Skin epidermis (tissue), 12 donors: Measurements from ENCODE around the gene ERI3.

Source experiments
- H3K27ac ChIP-seq, 21 experiments: fragments of 200-600 bp; sonication (generic) in 11 of 21; one replicate each; pipeline ENCODE4 v1.5.0; 2020; ENCODE audit warnings: mild to moderate bottlenecking in 3 of 21, inconsistent platforms in 2 of 21, moderate library complexity in 2 of 21
- H3K4me3 ChIP-seq, 7 experiments: fragments of 200-600 bp; sonication (generic) in 2 of 7; one replicate each; pipeline ENCODE4 v1.5.0; 2020; ENCODE audit warnings: inconsistent platforms in 2 of 7, mild to moderate bottlenecking in 2 of 7, moderate library complexity in 1 of 7

The ERI3 gene

GRCh38 chr1:44266400-44267344, 88.4 kb downstream of the ERI3 start:
- H3K27ac ChIP-seq = no peak overlapping the region
- no peak overlapping the region for H3K4me3 ChIP-seq

- Histone ChIP-seq H3K27ac (no peak overlapping the region), H3K4me3 (no peak overlapping the region)
These were observed 89.2 kb downstream of the ERI3 start for GRCh38 chr1:44265656-44266358.

- H3K4me3 ChIP-seq = no peak overlapping the region
- H3K27ac ChIP-seq = no peak overlapping the region
These were observed 90.6 kb downstream of the ERI3 start for GRCh38 chr1:44264451-44264771.

- no peak overlapping the region for H3K27ac ChIP-seq
These were observed 91.2 kb downstream of the ERI3 start for GRCh38 chr1:44263568-44264450.

GRCh38 chr1:44262816-44263567, 92.1 kb downstream of the ERI3 start:
- peak overlapping the region in 1 of 21 experiments; percentile 16 for H3K27ac ChIP-seq

More at GRCh38 chr1:44263568-44264450, 91.2 kb downstream of the ERI3 start:
- H3K4me3 ChIP-seq = no peak overlapping the region

GRCh38 chr1:44262414-44262813, 92.6 kb downstream of the ERI3 start:
- Histone ChIP-seq H3K4me3 (no peak overlapping the region), H3K27ac (peak overlapping the region in 1 of 21 experiments; percentile 16)

More at GRCh38 chr1:44262816-44263567, 92.1 kb downstream of the ERI3 start:
- H3K4me3 ChIP-seq = no peak overlapping the region

- Histone ChIP-seq H3K27ac (peak overlapping the region in 1 of 21 experiments; percentile 13), H3K4me3 (no peak overlapping the region)
These were observed 93.1 kb downstream of the ERI3 start for GRCh38 chr1:44261962-44262361.

- peak overlapping the region in 4 of 21 experiments; percentile 13 to 47 (median 35) for H3K27ac ChIP-seq
- H3K4me3 ChIP-seq = no peak overlapping the region
These were observed 93.8 kb downstream of the ERI3 start for GRCh38 chr1:44261171-44261817.

- Histone ChIP-seq H3K27ac (no peak overlapping the region), H3K4me3 (no peak overlapping the region)
These were observed 94.3 kb downstream of the ERI3 start for GRCh38 chr1:44260792-44261170.

- Histone ChIP-seq H3K27ac (no peak overlapping the region), H3K4me3 (no peak overlapping the region)
These were observed 96.0 kb downstream of the ERI3 start for GRCh38 chr1:44259090-44259489.

- no peak overlapping the region for H3K27ac ChIP-seq
- H3K4me3 ChIP-seq = no peak overlapping the region
These were observed 98.1 kb downstream of the ERI3 start for GRCh38 chr1:44256762-44257554.

GRCh38 chr1:44254392-44254910, 100.6 kb downstream of the ERI3 start:
- no peak overlapping the region for H3K27ac ChIP-seq
- no peak overlapping the region for H3K4me3 ChIP-seq

GRCh38 chr1:44251989-44252671, 102.9 kb downstream of the ERI3 start:
- Histone ChIP-seq H3K27ac (no peak overlapping the region), H3K4me3 (no peak overlapping the region)

- Histone ChIP-seq H3K4me3 (no peak overlapping the region), H3K27ac (no peak overlapping the region)
These were observed 103.6 kb downstream of the ERI3 start for GRCh38 chr1:44251486-44251885.

- Histone ChIP-seq H3K27ac (no peak overlapping the region), H3K4me3 (no peak overlapping the region)
These were observed 104.8 kb downstream of the ERI3 start for GRCh38 chr1:44250068-44250781.

GRCh38 chr1:44249543-44249942, 105.5 kb downstream of the ERI3 start:
- Histone ChIP-seq H3K27ac (no peak overlapping the region), H3K4me3 (no peak overlapping the region)

GRCh38 chr1:44246806-44247205, 108.3 kb downstream of the ERI3 start:
- Histone ChIP-seq H3K27ac (no peak overlapping the region), H3K4me3 (no peak overlapping the region)
